SK-N-SH (cell line): Measurements from ENCODE around the gene ISLR.

Source experiments
- CTCF ChIP-seq: fragments of 200-600 bp; sonication (generic); IDR thresholded peaks from 2 replicates; pipeline ENCODE4 v1.6.1; 2017; ENCODE audit warnings: antibody characterized with exemption, mild to moderate bottlenecking, moderate library complexity
- EZH2phosphoT487 ChIP-seq: fragments of 200-600 bp; sonication (generic); IDR thresholded peaks from 2 replicates; pipeline ENCODE4 v1.6.1; 2017; ENCODE audit warnings: low read depth, mixed run types, mild to moderate bottlenecking, antibody characterized with exemption, moderate library complexity, borderline replicate concordance
- MXI1 ChIP-seq: IDR thresholded peaks from 2 replicates; pipeline ENCODE4 v1.6.1; 2012; ENCODE audit warnings: mild to moderate bottlenecking, low read depth, low read length, improper control_type of control experiment
- POLR2AphosphoS5 ChIP-seq: IDR thresholded peaks from 2 replicates; pipeline ENCODE4 v1.6.1; 2012; ENCODE audit warnings: low read depth, low read length

- no peak for TF ChIP-seq POLR2AphosphoS5
- peak; percentile 46; the same call in 1 of the 2 replicates for TF ChIP-seq MXI1
- TF ChIP-seq CTCF, result no peak
- no peak for TF ChIP-seq EZH2phosphoT487
These were observed 27.4 kb downstream of the ISLR start for GRCh38 chr15:74200871-74201419.
